ENCODE measurements around the gene FOXR1. TPM values are rescaled to one million over a fixed set of nuclear protein-coding genes. Genes with fewer than 3 reads are reported as not detected.
"Not testable (repeated sequence)": the region's sequence is repeated elsewhere in the genome, so short reads cannot be mapped to it uniquely, and the experiment has no call there.

Gene FOXR1
- total RNA-seq, 2 donors from 2014 or later: not detected

- Histone ChIP-seq H3K4me3 (no peak overlapping the region), H3K9me3 (no peaks in the 10 kb centered on the region), H3K27ac (no peak overlapping the region), H3K36me3 (no peaks in the 10 kb centered on the region), H3K4me1 (no peaks in the 10 kb centered on the region), H3K9ac (ENCODE audit: low read depth in 2 of 2, low read length in 2 of 2) (no peak overlapping the region), H3K27me3 (no peaks in the 10 kb centered on the region)
- intact Hi-C loops (cut with DNase I): no loop called here
- DNase-seq: no peak
- no peak for TF ChIP-seq CTCF (IDR thresholded peaks at IDR 0.05)
These were observed 7.9 kb downstream of the FOXR1 start for GRCh38 chr11:118979434-118979833.

- Histone ChIP-seq H3K4me1 (no peaks in the 10 kb centered on the region), H3K36me3 (no peaks in the 10 kb centered on the region), H3K27ac (no peak overlapping the region), H3K9me3 (no peaks in the 10 kb centered on the region), H3K4me3 (no peak overlapping the region), H3K9ac (ENCODE audit: low read depth in 2 of 2, low read length in 2 of 2) (peak overlapping the region in 1 of 2 donors; percentile 9), H3K27me3 (no peaks in the 10 kb centered on the region)
- DNase-seq: peak; percentile 33
- TF ChIP-seq CTCF (IDR thresholded peaks at IDR 0.05): no peak
- intact Hi-C loops (cut with DNase I): no loop called here
These were observed 8.8 kb downstream of the FOXR1 start for GRCh38 chr11:118980191-118980881.

GRCh38 chr11:118984337-118984736, 12.8 kb downstream of the FOXR1 start:
- H3K36me3 ChIP-seq; H3K9ac ChIP-seq (ENCODE audit: low read depth in 2 of 2, low read length in 2 of 2); H3K4me1 ChIP-seq; H3K9me3 ChIP-seq; H3K4me3 ChIP-seq; H3K27ac ChIP-seq; DNase-seq; H3K27me3 ChIP-seq; intact Hi-C loops (cut with DNase I): not testable (repeated sequence)

- intact Hi-C loops (cut with DNase I): no loop called here
- Histone ChIP-seq H3K36me3 (no peaks in the 10 kb centered on the region), H3K4me3 (no peak overlapping the region), H3K9ac (ENCODE audit: low read depth in 2 of 2, low read length in 2 of 2) (no peak overlapping the region), H3K9me3 (no peaks in the 10 kb centered on the region), H3K27ac (no peak overlapping the region), H3K27me3 (no peaks in the 10 kb centered on the region), H3K4me1 (no peaks in the 10 kb centered on the region)
- no peak for DNase-seq
- no peak for TF ChIP-seq CTCF (IDR thresholded peaks at IDR 0.05)
These were observed 13.3 kb downstream of the FOXR1 start for GRCh38 chr11:118984825-118985224.

GRCh38 chr11:118988280-118988679, 16.7 kb downstream of the FOXR1 start:
- no peak for DNase-seq
- Histone ChIP-seq H3K4me1 (no peaks in the 10 kb centered on the region), H3K4me3 (no peak overlapping the region), H3K9me3 (no peaks in the 10 kb centered on the region), H3K36me3 (no peaks in the 10 kb centered on the region), H3K27me3 (no peaks in the 10 kb centered on the region), H3K27ac (no peak overlapping the region), H3K9ac (ENCODE audit: low read depth in 2 of 2, low read length in 2 of 2) (no peak overlapping the region)
- no peak for TF ChIP-seq CTCF (IDR thresholded peaks at IDR 0.05)
- intact Hi-C loops (cut with DNase I): no loop called here

- DNase-seq; H3K27me3 ChIP-seq; intact Hi-C loops (cut with DNase I); H3K36me3 ChIP-seq; H3K9me3 ChIP-seq; H3K4me3 ChIP-seq; H3K9ac ChIP-seq (ENCODE audit: low read depth in 2 of 2, low read length in 2 of 2); H3K27ac ChIP-seq; H3K4me1 ChIP-seq: not testable (repeated sequence)
These were observed 20.0 kb downstream of the FOXR1 start for GRCh38 chr11:118991486-118992038.

Data from colonic mucosa (tissue), 4 donors.